ENCODE data around the gene DIAPH2. TPM values are rescaled to one million over a fixed set of nuclear protein-coding genes. Genes with fewer than 3 reads are reported as not detected.

DIAPH2 gene
- total RNA-seq, 1 experiment from 2014 or later = 4.1 TPM

GRCh38 chrX:97030463-97030862 is 345.8 kb downstream of the DIAPH2 start:
- H3K9me3 ChIP-seq (replicated peaks) = no peaks in the 10 kb centered on the region
- no peak for DNase-seq (ENCODE audit: low read depth in 1 of 2, low spot score in 2 of 2)
- no peaks in the 10 kb centered on the region for H3K27me3 ChIP-seq (replicated peaks)
- H3K36me3 ChIP-seq = no peaks in the 10 kb centered on the region
- no peak overlapping the region for H3K4me3 ChIP-seq
- no peak overlapping the region for H3K27ac ChIP-seq
- H3K4me1 ChIP-seq (replicated peaks) = no peaks in the 10 kb centered on the region

GRCh38 chrX:97030947-97031346 is 346.3 kb downstream of the DIAPH2 start:
- Histone ChIP-seq H3K4me3 (no peak overlapping the region), H3K27me3 (replicated peaks) (no peaks in the 10 kb centered on the region), H3K4me1 (replicated peaks) (no peaks in the 10 kb centered on the region), H3K9me3 (replicated peaks) (no peaks in the 10 kb centered on the region), H3K36me3 (no peaks in the 10 kb centered on the region), H3K27ac (no peak overlapping the region)
- no peak for DNase-seq (ENCODE audit: low read depth in 1 of 2, low spot score in 2 of 2)

- Histone ChIP-seq H3K4me3 (no peak overlapping the region), H3K9me3 (replicated peaks) (no peaks in the 10 kb centered on the region), H3K36me3 (no peaks in the 10 kb centered on the region), H3K27me3 (replicated peaks) (no peaks in the 10 kb centered on the region), H3K27ac (no peak overlapping the region), H3K4me1 (replicated peaks) (no peaks in the 10 kb centered on the region)
- DNase-seq (ENCODE audit: low read depth in 1 of 2, low spot score in 2 of 2) = no peak
Observed at GRCh38 chrX:97039363-97040029, 354.9 kb downstream of the DIAPH2 start.

GRCh38 chrX:97045470-97045869 is 360.8 kb downstream of the DIAPH2 start:
- H3K4me1 ChIP-seq (replicated peaks) = no peaks in the 10 kb centered on the region

GRCh38 chrX:97046867-97047266 is 362.2 kb downstream of the DIAPH2 start:
- no peaks in the 10 kb centered on the region for H3K4me1 ChIP-seq (replicated peaks)
- H3K9me3 ChIP-seq (replicated peaks) = no peaks in the 10 kb centered on the region
- no peak overlapping the region for H3K27ac ChIP-seq
- no peak for DNase-seq (ENCODE audit: low read depth in 1 of 2, low spot score in 2 of 2)
- no peaks in the 10 kb centered on the region for H3K27me3 ChIP-seq (replicated peaks)
- H3K36me3 ChIP-seq = no peaks in the 10 kb centered on the region
- no peak overlapping the region for H3K4me3 ChIP-seq

More at GRCh38 chrX:97045470-97045869, 360.8 kb downstream of the DIAPH2 start:
- Histone ChIP-seq H3K36me3 (no peaks in the 10 kb centered on the region), H3K4me3 (no peak overlapping the region), H3K27me3 (replicated peaks) (no peaks in the 10 kb centered on the region), H3K9me3 (replicated peaks) (no peaks in the 10 kb centered on the region), H3K27ac (no peak overlapping the region)
- DNase-seq (ENCODE audit: low read depth in 1 of 2, low spot score in 2 of 2) = no peak

GRCh38 chrX:97050392-97050791 is 365.8 kb downstream of the DIAPH2 start:
- DNase-seq (ENCODE audit: low read depth in 1 of 2, low spot score in 2 of 2) = no peak
- no peaks in the 10 kb centered on the region for H3K27me3 ChIP-seq (replicated peaks)
- H3K9me3 ChIP-seq (replicated peaks) = no peaks in the 10 kb centered on the region
- H3K27ac ChIP-seq = no peak overlapping the region
- no peak overlapping the region for H3K4me3 ChIP-seq
- no peaks in the 10 kb centered on the region for H3K36me3 ChIP-seq
- H3K4me1 ChIP-seq (replicated peaks) = no peaks in the 10 kb centered on the region

- no peaks in the 10 kb centered on the region for H3K4me1 ChIP-seq (replicated peaks)
- no peaks in the 10 kb centered on the region for H3K27me3 ChIP-seq (replicated peaks)
- no peaks in the 10 kb centered on the region for H3K36me3 ChIP-seq
- no peak overlapping the region for H3K27ac ChIP-seq
- no peak overlapping the region for H3K4me3 ChIP-seq
- DNase-seq (ENCODE audit: low read depth in 1 of 2, low spot score in 2 of 2) = no peak
- no peaks in the 10 kb centered on the region for H3K9me3 ChIP-seq (replicated peaks)
Observed at GRCh38 chrX:97057349-97057909, 372.8 kb downstream of the DIAPH2 start.

GRCh38 chrX:97060020-97060419 is 375.4 kb downstream of the DIAPH2 start:
- Histone ChIP-seq H3K27ac (no peak overlapping the region), H3K9me3 (replicated peaks) (no peaks in the 10 kb centered on the region), H3K4me1 (replicated peaks) (no peaks in the 10 kb centered on the region), H3K36me3 (no peaks in the 10 kb centered on the region), H3K27me3 (replicated peaks) (no peaks in the 10 kb centered on the region), H3K4me3 (no peak overlapping the region)
- DNase-seq (ENCODE audit: low read depth in 1 of 2, low spot score in 2 of 2) = no peak

GRCh38 chrX:97065066-97065465 is 380.4 kb downstream of the DIAPH2 start:
- Histone ChIP-seq H3K4me1 (replicated peaks) (no peaks in the 10 kb centered on the region), H3K27ac (no peak overlapping the region), H3K4me3 (no peak overlapping the region), H3K27me3 (replicated peaks) (no peaks in the 10 kb centered on the region), H3K9me3 (replicated peaks) (no peaks in the 10 kb centered on the region), H3K36me3 (no peaks in the 10 kb centered on the region)
- no peak for DNase-seq (ENCODE audit: low read depth in 1 of 2, low spot score in 2 of 2)

- no peak for DNase-seq (ENCODE audit: low read depth in 1 of 2, low spot score in 2 of 2)
- Histone ChIP-seq H3K4me1 (replicated peaks) (no peaks in the 10 kb centered on the region), H3K9me3 (replicated peaks) (no peaks in the 10 kb centered on the region), H3K27me3 (replicated peaks) (no peaks in the 10 kb centered on the region), H3K27ac (no peak overlapping the region), H3K36me3 (no peaks in the 10 kb centered on the region), H3K4me3 (no peak overlapping the region)
Observed at GRCh38 chrX:97065973-97066372, 381.3 kb downstream of the DIAPH2 start.

GRCh38 chrX:97066381-97066780 is 381.7 kb downstream of the DIAPH2 start:
- Histone ChIP-seq H3K36me3 (no peaks in the 10 kb centered on the region), H3K4me3 (no peak overlapping the region), H3K4me1 (replicated peaks) (no peaks in the 10 kb centered on the region), H3K27me3 (replicated peaks) (no peaks in the 10 kb centered on the region), H3K9me3 (replicated peaks) (no peaks in the 10 kb centered on the region), H3K27ac (no peak overlapping the region)
- DNase-seq (ENCODE audit: low read depth in 1 of 2, low spot score in 2 of 2) = no peak

- no peak overlapping the region for H3K27ac ChIP-seq
- H3K9me3 ChIP-seq (replicated peaks) = no peaks in the 10 kb centered on the region
- no peaks in the 10 kb centered on the region for H3K4me1 ChIP-seq (replicated peaks)
- no peak for DNase-seq (ENCODE audit: low read depth in 1 of 2, low spot score in 2 of 2)
- H3K27me3 ChIP-seq (replicated peaks) = no peaks in the 10 kb centered on the region
- H3K36me3 ChIP-seq = no peaks in the 10 kb centered on the region
- no peak overlapping the region for H3K4me3 ChIP-seq
Observed at GRCh38 chrX:97070346-97070745, 385.7 kb downstream of the DIAPH2 start.

- no peak for DNase-seq (ENCODE audit: low read depth in 1 of 2, low spot score in 2 of 2)
- no peak overlapping the region for H3K4me3 ChIP-seq
- H3K27ac ChIP-seq = no peak overlapping the region
- no peaks in the 10 kb centered on the region for H3K4me1 ChIP-seq (replicated peaks)
- no peaks in the 10 kb centered on the region for H3K36me3 ChIP-seq
- no peaks in the 10 kb centered on the region for H3K9me3 ChIP-seq (replicated peaks)
- no peaks in the 10 kb centered on the region for H3K27me3 ChIP-seq (replicated peaks)
Observed at GRCh38 chrX:97074400-97074799, 389.8 kb downstream of the DIAPH2 start.

GRCh38 chrX:97089116-97089515 is 404.5 kb downstream of the DIAPH2 start:
- H3K4me3 ChIP-seq = no peak overlapping the region
- no peak for DNase-seq (ENCODE audit: low read depth in 1 of 2, low spot score in 2 of 2)
- no peak overlapping the region for H3K27ac ChIP-seq
- H3K36me3 ChIP-seq = no peaks in the 10 kb centered on the region
- H3K4me1 ChIP-seq (replicated peaks) = no peaks in the 10 kb centered on the region
- no peaks in the 10 kb centered on the region for H3K27me3 ChIP-seq (replicated peaks)
- H3K9me3 ChIP-seq (replicated peaks) = no peaks in the 10 kb centered on the region

GRCh38 chrX:97096385-97096784 is 411.7 kb downstream of the DIAPH2 start:
- Histone ChIP-seq H3K27me3 (replicated peaks) (no peaks in the 10 kb centered on the region), H3K9me3 (replicated peaks) (no peaks in the 10 kb centered on the region), H3K4me1 (replicated peaks) (no peaks in the 10 kb centered on the region), H3K27ac (no peak overlapping the region), H3K4me3 (no peak overlapping the region), H3K36me3 (no peaks in the 10 kb centered on the region)
- DNase-seq (ENCODE audit: low read depth in 1 of 2, low spot score in 2 of 2) = no peak

Measured in SJSA1 (cell line).